ENCODE measurements around the gene TUBB2A. TPM values are rescaled to one million over a fixed set of nuclear protein-coding genes. Genes with fewer than 3 reads are reported as not detected.

The TUBB2A gene
- total RNA-seq, 1 experiment from 2014 or later, result 89.8 TPM

DNA sequence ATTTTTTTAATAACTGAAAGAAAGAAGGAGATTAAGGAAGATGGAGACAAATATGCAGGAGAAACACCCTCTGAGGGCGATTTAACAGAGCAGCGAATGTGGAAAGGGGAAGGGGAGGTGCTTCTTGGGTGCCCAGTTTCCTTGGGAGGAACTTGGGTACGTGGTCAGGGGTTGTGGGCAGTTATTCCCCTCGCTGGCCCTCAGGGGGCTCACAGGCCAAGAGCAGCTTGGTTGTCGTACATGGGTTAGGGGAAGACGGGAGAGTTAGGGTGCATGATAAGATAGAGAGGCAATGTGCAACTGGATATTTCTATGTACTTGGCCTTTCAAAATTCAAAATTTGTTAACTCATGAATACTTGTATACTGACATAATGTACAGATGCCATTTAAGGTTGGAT, 7.0 kb upstream of the TUBB2A start:
- intact Hi-C loops (cut with micrococcal nuclease; ENCODE audit: unreplicated experiment), result no loop called here

GRCh38 chr6:3163248-3163594, 5.9 kb upstream of the TUBB2A start:
- Mint-ChIP-seq H3K27me3 (ENCODE audit: insufficient read depth, unreplicated experiment) (no peaks in the 10 kb centered on the region), H3K27ac (ENCODE audit: unreplicated experiment) (peak overlapping the region; percentile 67), H3K36me3 (ENCODE audit: insufficient read depth, unreplicated experiment) (peaks cover 6% of the 10 kb centered on the region), H3K4me1 (ENCODE audit: low read depth, unreplicated experiment) (peaks cover 39% of the 10 kb centered on the region), H3K4me3 (ENCODE audit: unreplicated experiment) (peak overlapping the region; percentile 78), H3K9me3 (ENCODE audit: unreplicated experiment) (no peaks in the 10 kb centered on the region)
- POLR2A ChIA-PET, result interaction anchor here (0.6 to 1.7 kb wide), 4 partner anchors 46 to 139 kb away, joined by 4 to 15 read pairs (median 6); no protein-coding TSS in a partner anchor
- BruUV-seq (replicated peaks), result no TSS peak
- Histone ChIP-seq H3K27me3 (replicated peaks; ENCODE audit: control insufficient read depth, insufficient read depth, low read length) (no peaks in the 10 kb centered on the region), H3K4me3 (ENCODE audit: low read depth, low read length) (peak overlapping the region; percentile 39), H3K36me3 (ENCODE audit: control insufficient read depth, insufficient read depth, low read length) (no peaks in the 10 kb centered on the region), H3K9me3 (no peaks in the 10 kb centered on the region), H3K4me1 (peaks cover 46% of the 10 kb centered on the region)
- intact Hi-C loops (cut with micrococcal nuclease; ENCODE audit: unreplicated experiment), result loop anchor here (2.0 kb wide), 3 partner anchors 32 to 96 kb away; partner anchors contain the start of gene PSMG4
- no peak for DNase-seq
- TF ChIP-seq CTCF (IDR thresholded peaks at IDR 0.05; ENCODE audit: insufficient read depth in 1 of 2, low read depth in 1 of 2, low read length in 1 of 2, severe bottlenecking in 1 of 2, unreplicated experiment in 1 of 2), result no peak
- CTCF ChIA-PET, result interaction anchor here (1.3 to 1.4 kb wide), 4 partner anchors 33 to 88 kb away, joined by 3 to 4 read pairs (median 4); partner anchors contain the start of gene BPHL

More for the DNA sequence above, 7.0 kb upstream of the TUBB2A start:
- no peak overlapping the region for H3K4me3 Mint-ChIP-seq (ENCODE audit: unreplicated experiment)
- BruUV-seq (replicated peaks), result no TSS peak
- Histone ChIP-seq H3K36me3 (ENCODE audit: control insufficient read depth, insufficient read depth, low read length) (no peaks in the 10 kb centered on the region), H3K4me3 (ENCODE audit: low read depth, low read length) (no peak overlapping the region), H3K4me1 (peaks cover 40% of the 10 kb centered on the region), H3K9me3 (no peaks in the 10 kb centered on the region), H3K27me3 (replicated peaks; ENCODE audit: control insufficient read depth, insufficient read depth, low read length) (no peaks in the 10 kb centered on the region)
- no peak for DNase-seq
- H3K9me3 Mint-ChIP-seq (ENCODE audit: unreplicated experiment), result no peaks in the 10 kb centered on the region
- ChIA-PET POLR2A (no interaction called here), CTCF (interaction anchor here (0.6 to 1.9 kb wide), 2 partner anchors 87 to 142 kb away, joined by 3 to 4 read pairs; no protein-coding TSS in a partner anchor)
- H3K36me3 Mint-ChIP-seq (ENCODE audit: insufficient read depth, unreplicated experiment), result peaks cover 6% of the 10 kb centered on the region
- no peaks in the 10 kb centered on the region for H3K27me3 Mint-ChIP-seq (ENCODE audit: insufficient read depth, unreplicated experiment)
- H3K27ac Mint-ChIP-seq (ENCODE audit: unreplicated experiment), result no peak overlapping the region
- no peak for TF ChIP-seq CTCF (IDR thresholded peaks at IDR 0.05; ENCODE audit: insufficient read depth in 1 of 2, low read depth in 1 of 2, low read length in 1 of 2, severe bottlenecking in 1 of 2, unreplicated experiment in 1 of 2)
- H3K4me1 Mint-ChIP-seq (ENCODE audit: low read depth, unreplicated experiment), result peaks cover 39% of the 10 kb centered on the region

GRCh38 chr6:3162565-3163247, 5.4 kb upstream of the TUBB2A start:
- no peaks in the 10 kb centered on the region for H3K27me3 ChIP-seq (replicated peaks; ENCODE audit: control insufficient read depth, insufficient read depth, low read length)
- Mint-ChIP-seq H3K27ac (ENCODE audit: unreplicated experiment) (peak overlapping the region; percentile 67), H3K4me3 (ENCODE audit: unreplicated experiment) (peak overlapping the region; percentile 78), H3K27me3 (ENCODE audit: insufficient read depth, unreplicated experiment) (no peaks in the 10 kb centered on the region), H3K4me1 (ENCODE audit: low read depth, unreplicated experiment) (peaks cover 39% of the 10 kb centered on the region), H3K36me3 (ENCODE audit: insufficient read depth, unreplicated experiment) (peaks cover 6% of the 10 kb centered on the region), H3K9me3 (ENCODE audit: unreplicated experiment) (no peaks in the 10 kb centered on the region)
- peak in 1 of 2 experiments; percentile 21 for TF ChIP-seq CTCF (IDR thresholded peaks at IDR 0.05; ENCODE audit: insufficient read depth in 1 of 2, low read depth in 1 of 2, low read length in 1 of 2, severe bottlenecking in 1 of 2, unreplicated experiment in 1 of 2)
- TSS peak; percentile 74 for BruUV-seq (replicated peaks)
- ChIA-PET POLR2A (interaction anchor here (0.6 to 1.7 kb wide), 7 partner anchors 44 to 163 kb away, joined by 3 to 15 read pairs (median 6); partner anchors contain the start of genes BPHL and RIPK1), CTCF (interaction anchor here (0.6 to 1.4 kb wide), 6 partner anchors 33 to 89 kb away, joined by 3 to 4 read pairs (median 4); partner anchors contain the start of gene BPHL)
- no peaks in the 10 kb centered on the region for H3K9me3 ChIP-seq
- H3K4me1 ChIP-seq, result peaks cover 47% of the 10 kb centered on the region
- peak; percentile 85 to 89 for DNase-seq
- H3K36me3 ChIP-seq (ENCODE audit: control insufficient read depth, insufficient read depth, low read length), result no peaks in the 10 kb centered on the region
- intact Hi-C loops (cut with micrococcal nuclease; ENCODE audit: unreplicated experiment), result loop anchor here (1.0 to 2.0 kb wide), 5 partner anchors 23 to 96 kb away; partner anchors contain the start of gene PSMG4
- H3K4me3 ChIP-seq (ENCODE audit: low read depth, low read length), result peak overlapping the region; percentile 52
